ENCODE data around the gene LDAF1. TPM values are rescaled to one million over a fixed set of nuclear protein-coding genes. Genes with fewer than 3 reads are reported as not detected.
"Not testable (repeated sequence)": the region's sequence is repeated elsewhere in the genome, so short reads cannot be mapped to it uniquely, and the experiment has no call there.

The LDAF1 gene
- total RNA-seq, 1 donor from 2014 or later: 25.4 TPM

DNA sequence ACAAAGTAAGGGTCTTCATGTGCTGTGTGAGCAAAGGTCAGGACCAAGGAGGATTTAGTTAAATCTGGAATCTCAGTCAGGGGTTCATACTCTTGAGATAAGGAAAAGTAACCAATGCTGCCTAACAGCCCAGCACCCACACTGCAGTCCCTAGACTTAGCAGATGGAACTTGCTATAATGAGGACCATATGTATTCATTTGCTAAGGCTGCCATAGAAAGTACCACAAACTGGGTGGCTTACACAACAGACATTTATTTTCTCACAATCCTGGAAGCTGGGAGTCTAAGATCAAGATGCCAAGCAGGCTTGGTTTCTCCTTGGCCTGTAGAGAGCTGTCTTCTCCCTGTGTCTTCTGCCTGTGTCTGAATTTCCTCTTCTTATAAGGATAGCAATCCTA lies 32.1 kb downstream of the LDAF1 start:
- peaks cover 35% of the 10 kb centered on the region for H3K27me3 Mint-ChIP-seq (ENCODE audit: low read depth)
- no peak overlapping the region for H3K27ac Mint-ChIP-seq (ENCODE audit: unreplicated experiment)
- H3K36me3 Mint-ChIP-seq (ENCODE audit: low read depth): no peaks in the 10 kb centered on the region
- H3K9me3 Mint-ChIP-seq: peaks cover 5% of the 10 kb centered on the region
- no peak for DNase-seq (ENCODE audit: low read depth, low spot score)
- peaks cover 15% of the 10 kb centered on the region for H3K4me1 Mint-ChIP-seq
- TF ChIP-seq, protein P1, sequence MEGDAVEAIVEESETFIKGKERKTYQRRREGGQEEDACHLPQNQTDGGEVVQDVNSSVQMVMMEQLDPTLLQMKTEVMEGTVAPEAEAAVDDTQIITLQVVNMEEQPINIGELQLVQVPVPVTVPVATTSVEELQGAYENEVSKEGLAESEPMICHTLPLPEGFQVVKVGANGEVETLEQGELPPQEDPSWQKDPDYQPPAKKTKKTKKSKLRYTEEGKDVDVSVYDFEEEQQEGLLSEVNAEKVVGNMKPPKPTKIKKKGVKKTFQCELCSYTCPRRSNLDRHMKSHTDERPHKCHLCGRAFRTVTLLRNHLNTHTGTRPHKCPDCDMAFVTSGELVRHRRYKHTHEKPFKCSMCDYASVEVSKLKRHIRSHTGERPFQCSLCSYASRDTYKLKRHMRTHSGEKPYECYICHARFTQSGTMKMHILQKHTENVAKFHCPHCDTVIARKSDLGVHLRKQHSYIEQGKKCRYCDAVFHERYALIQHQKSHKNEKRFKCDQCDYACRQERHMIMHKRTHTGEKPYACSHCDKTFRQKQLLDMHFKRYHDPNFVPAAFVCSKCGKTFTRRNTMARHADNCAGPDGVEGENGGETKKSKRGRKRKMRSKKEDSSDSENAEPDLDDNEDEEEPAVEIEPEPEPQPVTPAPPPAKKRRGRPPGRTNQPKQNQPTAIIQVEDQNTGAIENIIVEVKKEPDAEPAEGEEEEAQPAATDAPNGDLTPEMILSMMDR (conservative IDR thresholded peaks at IDR 0.05): no peak
- no peak overlapping the region for H3K4me3 Mint-ChIP-seq

DNA sequence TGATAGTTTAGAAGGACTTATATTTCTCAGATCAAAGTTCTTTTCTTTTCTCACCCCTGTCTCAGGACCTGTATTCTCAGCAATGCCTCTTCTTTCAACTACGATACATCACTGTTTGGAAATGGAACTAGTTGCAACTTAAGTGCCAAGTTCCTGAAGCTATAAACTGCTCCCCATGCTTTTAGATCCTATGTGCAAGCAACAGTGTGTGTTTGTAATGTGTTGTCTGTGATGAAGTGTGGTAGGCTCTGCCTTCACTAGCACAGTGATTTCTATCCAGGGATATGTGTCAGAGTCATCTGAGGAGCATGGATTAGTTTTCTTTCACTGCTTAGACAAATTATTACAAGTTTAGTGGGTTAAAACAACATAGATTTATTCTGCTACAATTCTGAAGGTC lies 34.5 kb downstream of the LDAF1 start:
- no peaks in the 10 kb centered on the region for H3K36me3 Mint-ChIP-seq (ENCODE audit: low read depth)
- peaks cover 40% of the 10 kb centered on the region for H3K27me3 Mint-ChIP-seq (ENCODE audit: low read depth)
- H3K4me3 Mint-ChIP-seq: no peak overlapping the region
- TF ChIP-seq, protein P1 (conservative IDR thresholded peaks at IDR 0.05): no peak
- no peak for DNase-seq (ENCODE audit: low read depth, low spot score)
- H3K27ac Mint-ChIP-seq (ENCODE audit: unreplicated experiment): no peak overlapping the region
- peaks cover 5% of the 10 kb centered on the region for H3K9me3 Mint-ChIP-seq
- H3K4me1 Mint-ChIP-seq: peaks cover 4% of the 10 kb centered on the region

DNA sequence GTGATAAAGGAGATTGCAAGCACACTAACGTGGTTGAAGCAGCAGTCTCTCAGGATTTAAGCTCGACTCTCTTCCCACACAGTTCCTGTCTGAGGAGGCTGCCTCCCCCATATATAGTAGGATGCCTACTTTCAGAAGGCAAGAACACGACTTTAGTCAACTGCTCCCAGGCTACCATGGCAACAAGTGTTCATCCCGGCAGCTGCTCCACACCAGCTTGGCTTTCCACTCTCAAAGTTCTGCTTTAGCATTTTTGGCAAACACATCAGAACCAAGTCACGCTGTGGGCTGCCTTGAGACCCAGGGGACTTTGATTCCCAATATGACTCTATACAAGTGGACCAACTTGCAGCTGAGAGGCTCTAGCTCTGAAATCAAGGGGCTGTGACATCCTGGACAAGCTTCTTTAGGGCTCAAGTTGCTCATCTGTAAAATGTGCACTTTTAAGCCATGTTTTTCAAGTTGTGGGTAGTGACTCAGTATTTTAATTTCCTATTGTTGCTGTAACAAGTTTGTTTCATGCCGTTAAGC lies 36.4 kb downstream of the LDAF1 start:
- Mint-ChIP-seq H3K4me1 (no peaks in the 10 kb centered on the region), H3K27me3 (ENCODE audit: low read depth) (peaks cover 44% of the 10 kb centered on the region), H3K27ac (ENCODE audit: unreplicated experiment) (no peak overlapping the region), H3K4me3 (no peak overlapping the region), H3K36me3 (ENCODE audit: low read depth) (no peaks in the 10 kb centered on the region), H3K9me3 (peaks cover 3% of the 10 kb centered on the region)
- DNase-seq (ENCODE audit: low read depth, low spot score): no peak
- TF ChIP-seq, protein P1 (conservative IDR thresholded peaks at IDR 0.05): no peak

DNA sequence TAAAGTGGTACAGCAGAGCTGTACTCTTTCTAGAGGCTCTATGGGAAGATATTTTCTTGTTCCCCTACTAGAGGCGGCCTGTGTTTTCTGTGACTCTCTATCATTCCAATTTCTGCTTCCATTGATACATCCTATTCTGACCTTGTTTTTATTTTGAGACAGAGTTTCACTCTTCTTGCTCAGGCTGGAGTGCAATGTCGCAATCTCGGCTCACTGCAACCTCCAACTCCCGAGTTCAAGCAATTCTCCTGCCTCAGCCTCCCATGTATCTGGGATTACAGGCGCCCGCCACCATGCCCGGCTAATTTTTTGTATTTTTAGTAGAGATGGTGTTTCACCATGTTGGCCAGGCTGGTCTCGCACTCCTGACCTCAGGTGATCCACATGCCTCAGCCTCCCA lies 36.9 kb downstream of the LDAF1 start:
- not testable (repeated sequence) for H3K4me3 Mint-ChIP-seq; H3K36me3 Mint-ChIP-seq (ENCODE audit: low read depth); DNase-seq (ENCODE audit: low read depth, low spot score); H3K27ac Mint-ChIP-seq (ENCODE audit: unreplicated experiment); H3K9me3 Mint-ChIP-seq; H3K4me1 Mint-ChIP-seq
- H3K27me3 Mint-ChIP-seq (ENCODE audit: low read depth): peaks cover 41% of the 10 kb centered on the region

DNA sequence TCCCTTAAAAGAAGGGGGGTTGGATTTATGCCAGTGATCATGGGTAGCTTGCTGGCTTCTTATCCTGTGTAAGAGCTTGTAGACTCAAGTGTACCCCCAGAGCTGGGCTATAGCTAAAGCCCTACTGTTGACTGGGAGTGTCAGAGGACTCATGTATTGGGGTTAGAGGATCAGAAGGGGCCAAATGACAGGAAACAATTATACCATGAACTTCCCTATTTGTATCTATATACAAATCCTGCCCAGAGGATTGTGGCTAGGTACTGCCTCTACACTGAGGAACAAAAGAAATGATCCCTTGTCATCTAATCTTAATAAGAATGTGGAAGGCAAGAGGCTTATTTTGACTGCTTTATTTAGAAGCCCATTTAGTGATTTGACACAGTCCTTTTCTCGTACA lies 38.6 kb downstream of the LDAF1 start:
- H3K27ac Mint-ChIP-seq (ENCODE audit: unreplicated experiment): no peak overlapping the region
- H3K4me3 Mint-ChIP-seq: no peak overlapping the region
- H3K4me1 Mint-ChIP-seq: no peaks in the 10 kb centered on the region
- H3K27me3 Mint-ChIP-seq (ENCODE audit: low read depth): peaks cover 51% of the 10 kb centered on the region
- DNase-seq (ENCODE audit: low read depth, low spot score): no peak
- H3K36me3 Mint-ChIP-seq (ENCODE audit: low read depth): no peaks in the 10 kb centered on the region
- no peaks in the 10 kb centered on the region for H3K9me3 Mint-ChIP-seq
- TF ChIP-seq, protein P1 (conservative IDR thresholded peaks at IDR 0.05): no peak

DNA sequence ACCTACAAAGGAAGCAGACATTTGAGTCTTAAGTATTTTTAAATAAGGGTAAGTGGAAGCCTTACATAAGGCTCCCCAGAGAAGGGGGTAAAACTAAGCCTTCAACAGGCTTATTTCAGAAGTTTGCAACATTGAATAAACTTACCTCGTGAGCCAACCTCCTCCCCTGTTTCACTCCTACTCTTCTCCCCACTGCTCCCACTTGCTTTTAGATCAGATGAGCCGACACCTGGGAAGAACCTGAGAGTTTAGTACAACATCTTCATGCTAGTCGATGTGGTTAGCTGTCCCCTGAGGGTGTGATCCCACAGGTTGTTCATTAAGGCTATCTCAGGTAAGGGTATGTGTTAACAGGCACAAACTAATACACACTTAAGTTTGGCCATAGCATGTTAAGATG lies 39.1 kb downstream of the LDAF1 start:
- no peak for DNase-seq (ENCODE audit: low read depth, low spot score)
- Mint-ChIP-seq H3K27me3 (ENCODE audit: low read depth) (peaks cover 52% of the 10 kb centered on the region), H3K9me3 (no peaks in the 10 kb centered on the region), H3K27ac (ENCODE audit: unreplicated experiment) (no peak overlapping the region), H3K36me3 (ENCODE audit: low read depth) (no peaks in the 10 kb centered on the region), H3K4me3 (no peak overlapping the region), H3K4me1 (no peaks in the 10 kb centered on the region)
- TF ChIP-seq, protein P1 (conservative IDR thresholded peaks at IDR 0.05): no peak
